SK-N-SH (cell line): ENCODE measurements around the gene SEC24D. TPM values are rescaled to one million over a fixed set of nuclear protein-coding genes. Genes with fewer than 3 reads are reported as not detected.
A peak's percentile ranks its signal among the peaks of the same experiment; 100 is the strongest.

Experiments used
- CTCF ChIA-PET: fragments of 300-600, 350-600 bp; formaldehyde crosslinking; extraction: SDS; loops from one replicate; lab custom pipeline; 2021; lab: Yijun Ruan, JAX
- POLR2A ChIA-PET: fragments of 350-600 bp; sonication (Branson Sonifier 250); formaldehyde crosslinking; extraction: SDS; loops from one replicate; lab custom pipeline; 2020; ENCODE audit warnings: antibody characterized with exemption, inconsistent platforms; lab: Yijun Ruan, JAX
- DNase-seq: peaks from one replicate; pipeline ENCODE4 v3.0.0; 2012
- H2AFZ ChIP-seq: fragments of 200-600 bp; sonication (generic); 2 replicates; pipeline ENCODE4 v1.8.1; 2016; ENCODE audit warnings: antibody characterized with exemption, mild to moderate bottlenecking, low read depth
- H3F3A ChIP-seq: fragments of 200-600 bp; sonication (generic); replicated peaks from 2 replicates; pipeline ENCODE3; 2016; ENCODE audit warnings: antibody characterized with exemption, mild to moderate bottlenecking; ENCODE audit not compliant: insufficient read depth
- H3K27ac ChIP-seq, 2 experiments: fragments of 200-500 bp in 1 of 2; fragments of 200-600 bp in 1 of 2; sonication (Bioruptor generic) in 1 of 2; sonication (generic), shearing (Covaris generic) in 1 of 2; 2 replicates each; pipeline versions ENCODE4 v1.5.1 to v1.6.1; 2014 to 2016; ENCODE audit warnings: low read depth in 2 of 2, inconsistent platforms in 1 of 2, low read length in 1 of 2, mild to moderate bottlenecking in 1 of 2, mixed read lengths in 1 of 2
- H3K27me3 ChIP-seq: fragments of 200-600 bp; sonication (generic), shearing (Covaris generic); 2 replicates; pipeline ENCODE4 v1.6.1; 2016; ENCODE audit warnings: mixed run types; ENCODE audit not compliant: insufficient read depth
- H3K36me3 ChIP-seq, 2 experiments: fragments of 200-500 bp in 1 of 2; fragments of 200-600 bp in 1 of 2; sonication (Bioruptor generic) in 1 of 2; sonication (generic) in 1 of 2; replicated peaks in 1 of 2; 2 replicates each; pipeline versions ENCODE3 to v1.5.1; 2014 to 2016; ENCODE audit warnings: low read length in 1 of 2, mild to moderate bottlenecking in 1 of 2; ENCODE audit not compliant: insufficient read depth in 2 of 2, control insufficient read depth in 1 of 2
- H3K4me1 ChIP-seq, 2 experiments: fragments of 200-500 bp in 1 of 2; fragments of 200-600 bp in 1 of 2; sonication (Bioruptor generic) in 1 of 2; sonication (generic), shearing (Covaris generic) in 1 of 2; 2 replicates each; pipeline versions ENCODE4 v1.5.1 to v1.6.1; 2014 to 2016; ENCODE audit warnings: low read depth in 1 of 2, low read length in 1 of 2, mixed run types in 1 of 2; ENCODE audit not compliant: insufficient read depth in 2 of 2, control insufficient read depth in 1 of 2
- H3K4me2 ChIP-seq: fragments of 200-600 bp; sonication (generic), shearing (Covaris generic); 2 replicates; pipeline ENCODE4 v1.6.1; 2017; ENCODE audit warnings: mixed run types
- H3K4me3 ChIP-seq, 2 experiments: fragments of 200-500 bp in 1 of 2; fragments of 200-600 bp in 1 of 2; sonication (Bioruptor generic) in 1 of 2; sonication (generic), shearing (Covaris generic) in 1 of 2; 2 replicates each; pipeline versions ENCODE4 v1.5.1 to v1.8.1; 2014 to 2016; ENCODE audit warnings: low read depth in 2 of 2, inconsistent platforms in 1 of 2, low read length in 1 of 2, mild to moderate bottlenecking in 1 of 2, mixed read lengths in 1 of 2, moderate library complexity in 1 of 2
- H3K79me2 ChIP-seq: fragments of 200-600 bp; sonication (generic); 2 replicates; pipeline ENCODE4 v1.8.1; 2017; ENCODE audit warnings: mild to moderate bottlenecking; ENCODE audit not compliant: insufficient read depth
- H3K9ac ChIP-seq: fragments of 200-600 bp; sonication (generic); 2 replicates; pipeline ENCODE4 v1.6.1; 2017; ENCODE audit warnings: mixed run types
- H3K9me2 ChIP-seq: fragments of 200-600 bp; sonication (generic); 2 replicates; pipeline ENCODE4 v1.6.1; 2017; ENCODE audit warnings: mixed run types
- H3K9me3 ChIP-seq: fragments of 200-600 bp; sonication (generic); 2 replicates; pipeline ENCODE4 v1.6.1; 2017; ENCODE audit warnings: mixed run types, mild to moderate bottlenecking, moderate library complexity
- H4K20me1 ChIP-seq: fragments of 200-600 bp; sonication (generic); 2 replicates; pipeline ENCODE4 v1.6.1; 2017; ENCODE audit warnings: mild to moderate bottlenecking, mixed run types; ENCODE audit not compliant: insufficient read depth
- ELF1 ChIP-seq: IDR thresholded peaks from 2 replicates; pipeline ENCODE4 v1.4.0; 2012
- EP300 ChIP-seq, 2 experiments: IDR thresholded peaks; 2 replicates each; pipeline versions ENCODE4 v1.4.0 to v1.6.1; 2012; ENCODE audit warnings: borderline replicate concordance in 1 of 2, low read depth in 1 of 2, low read length in 1 of 2
- EZH2phosphoT487 ChIP-seq: fragments of 200-600 bp; sonication (generic); IDR thresholded peaks from 2 replicates; pipeline ENCODE4 v1.6.1; 2017; ENCODE audit warnings: low read depth, mixed run types, mild to moderate bottlenecking, antibody characterized with exemption, moderate library complexity, borderline replicate concordance
- FOXM1 ChIP-seq: IDR thresholded peaks from 2 replicates; pipeline ENCODE4 v1.4.0; 2012; ENCODE audit warnings: low read depth, mild to moderate bottlenecking
- GATA2 ChIP-seq: sonication (generic); formaldehyde crosslinking; IDR thresholded peaks from 2 replicates; pipeline ENCODE4 v1.5.0; 2020; ENCODE audit warnings: mild to moderate bottlenecking, missing genetic modification reagents
- MAX ChIP-seq: IDR thresholded peaks from 2 replicates; pipeline ENCODE4 v1.4.0; 2012; ENCODE audit warnings: low read depth
- MXI1 ChIP-seq: IDR thresholded peaks from 2 replicates; pipeline ENCODE4 v1.6.1; 2012; ENCODE audit warnings: mild to moderate bottlenecking, low read depth, low read length, improper control_type of control experiment
- NFIC ChIP-seq: IDR thresholded peaks from 2 replicates; pipeline ENCODE4 v1.4.0; 2012; ENCODE audit warnings: borderline replicate concordance
- NRF1 ChIP-seq: IDR thresholded peaks from 2 replicates; pipeline ENCODE4 v1.6.1; 2012; ENCODE audit warnings: low read depth, mild to moderate bottlenecking, low read length
- PBX3 ChIP-seq: IDR thresholded peaks from 2 replicates; pipeline ENCODE4; 2012
- POLR2AphosphoS5 ChIP-seq: IDR thresholded peaks from 2 replicates; pipeline ENCODE4 v1.6.1; 2012; ENCODE audit warnings: low read depth, low read length
- RAD21 ChIP-seq: IDR thresholded peaks from 2 replicates; pipeline ENCODE4 v1.6.1; 2012; ENCODE audit warnings: mild to moderate bottlenecking, low read length
- RCOR1 ChIP-seq: fragments of 150-350 bp; IDR thresholded peaks from 2 replicates; pipeline ENCODE4 v1.6.1; 2017; ENCODE audit warnings: antibody characterized with exemption, low read length
- RFX5 ChIP-seq: IDR thresholded peaks from 2 replicates; pipeline ENCODE4 v1.6.1; 2012; ENCODE audit warnings: mild to moderate bottlenecking, improper control_type of control experiment, low read length
- SIN3A ChIP-seq: IDR thresholded peaks from 2 replicates; pipeline ENCODE4 v1.6.1; 2012; ENCODE audit warnings: low read depth, mild to moderate bottlenecking, low read length, moderate library complexity, borderline replicate concordance
- SMC3 ChIP-seq: IDR thresholded peaks from 2 replicates; pipeline ENCODE4 v1.6.1; 2012; ENCODE audit warnings: low read depth, low read length, improper control_type of control experiment
- TCF12 ChIP-seq: IDR thresholded peaks from 2 replicates; pipeline ENCODE4 v1.4.0; 2012
- TEAD4 ChIP-seq: IDR thresholded peaks from 2 replicates; pipeline ENCODE4 v1.4.0; 2012; ENCODE audit warnings: mild to moderate bottlenecking, borderline replicate concordance; ENCODE audit not compliant: insufficient read depth
- WGBS: methylation state at CpG from one replicate; pipeline ENCODE4 v1.1.6; 2017; ENCODE audit warnings: low lambda C conversion rate; 5-methylcytosine and 5-hydroxymethylcytosine counted together
- polyA plus RNA-seq, 3 experiments: library from polyadenylated mRNA; depleted of rRNA; stranded (reverse); fragments of >200 nt; gene quantifications; 2 replicates each; pipeline ENCODE4 v1.2.3, GENCODE V29; 2012
- TF ChIP-seq, protein P1 (sequence below): fragments of 200-600 bp; sonication (generic); IDR thresholded peaks from 2 replicates; pipeline ENCODE4 v1.6.1; 2017; ENCODE audit warnings: antibody characterized with exemption, mild to moderate bottlenecking, moderate library complexity

The SEC24D gene
- polyA plus RNA-seq, 1 of the 3 experiments (the other 2 are of a cell fraction): 32.2 TPM

DNA sequence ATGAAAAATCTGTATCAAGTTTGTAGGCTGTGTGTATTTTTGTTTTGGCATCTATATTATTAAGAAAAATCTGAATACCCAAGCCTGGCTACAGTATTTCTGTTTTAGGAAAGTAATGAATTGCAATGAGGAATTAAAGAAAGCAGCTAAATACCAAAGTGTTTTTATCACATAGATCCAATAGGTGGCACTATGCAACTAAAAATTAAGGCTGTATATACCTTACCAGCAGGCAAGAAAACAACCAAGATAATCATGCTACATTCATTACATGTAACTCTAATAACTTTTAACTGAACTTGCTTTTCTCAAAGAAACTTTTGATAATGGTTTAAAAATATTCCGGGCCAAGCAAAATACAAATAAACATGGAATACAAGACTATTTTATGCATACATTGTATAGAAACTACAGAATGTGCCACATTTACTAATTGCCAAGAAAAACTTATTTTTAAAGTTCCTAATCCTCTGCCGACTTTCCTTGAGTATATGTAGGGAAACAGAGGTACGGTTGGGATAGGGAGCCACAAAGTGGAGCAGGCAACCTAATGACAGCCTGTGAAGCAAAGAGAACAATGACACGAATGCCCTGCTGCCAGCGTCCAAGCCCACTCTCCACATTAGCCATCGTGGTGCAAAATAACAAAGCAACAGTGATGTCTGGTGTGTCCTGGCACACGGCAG is 63.7 kb downstream of the SEC24D start:
- no peak overlapping the region; a peak in 1 of 4 replicates for H3K4me3 ChIP-seq
- TF ChIP-seq RCOR1 (no peak), NRF1 (no peak), SMC3 (peak; percentile 59), MAX (no peak), RAD21 (peak; percentile 88), ELF1 (no peak), SIN3A (no peak), POLR2AphosphoS5 (no peak)
- TF ChIP-seq, protein P1, sequence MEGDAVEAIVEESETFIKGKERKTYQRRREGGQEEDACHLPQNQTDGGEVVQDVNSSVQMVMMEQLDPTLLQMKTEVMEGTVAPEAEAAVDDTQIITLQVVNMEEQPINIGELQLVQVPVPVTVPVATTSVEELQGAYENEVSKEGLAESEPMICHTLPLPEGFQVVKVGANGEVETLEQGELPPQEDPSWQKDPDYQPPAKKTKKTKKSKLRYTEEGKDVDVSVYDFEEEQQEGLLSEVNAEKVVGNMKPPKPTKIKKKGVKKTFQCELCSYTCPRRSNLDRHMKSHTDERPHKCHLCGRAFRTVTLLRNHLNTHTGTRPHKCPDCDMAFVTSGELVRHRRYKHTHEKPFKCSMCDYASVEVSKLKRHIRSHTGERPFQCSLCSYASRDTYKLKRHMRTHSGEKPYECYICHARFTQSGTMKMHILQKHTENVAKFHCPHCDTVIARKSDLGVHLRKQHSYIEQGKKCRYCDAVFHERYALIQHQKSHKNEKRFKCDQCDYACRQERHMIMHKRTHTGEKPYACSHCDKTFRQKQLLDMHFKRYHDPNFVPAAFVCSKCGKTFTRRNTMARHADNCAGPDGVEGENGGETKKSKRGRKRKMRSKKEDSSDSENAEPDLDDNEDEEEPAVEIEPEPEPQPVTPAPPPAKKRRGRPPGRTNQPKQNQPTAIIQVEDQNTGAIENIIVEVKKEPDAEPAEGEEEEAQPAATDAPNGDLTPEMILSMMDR: peak; percentile 77
- peaks cover 50% of the 10 kb centered on the region for H3K79me2 ChIP-seq
- H3K9ac ChIP-seq: no peak overlapping the region
- H3K27ac ChIP-seq: peak overlapping the region; percentile 69 to 99
- 0 out of 2 replicates have a peak, but pooled peaks cover 4% of the 10 kb centered on the region for H4K20me1 ChIP-seq
- ChIA-PET POLR2A (interaction anchor here (2.1 to 2.2 kb wide), 2 partner anchors 63 to 116 kb away, joined by 5 to 20 read pairs; partner anchors contain the start of genes SEC24D and SYNPO2), CTCF (interaction anchor here (0.5 to 7.9 kb wide), 45 partner anchors 9 to 523 kb away, joined by 3 to 133 read pairs (median 4); partner anchors contain the start of gene SYNPO2)
- H3K27me3 ChIP-seq: no peaks in the 10 kb centered on the region
- no peaks in the 10 kb centered on the region for H3K9me3 ChIP-seq
- H2AFZ ChIP-seq: no peak overlapping the region
- DNase-seq: no peak
- H3K4me1 ChIP-seq: peaks cover 54 to 63% of the 10 kb centered on the region in 2 experiments
- 44% methylated on average over 7 of the region's 7 CpGs for WGBS
- no peaks in the 10 kb centered on the region for H3K9me2 ChIP-seq
- H3F3A ChIP-seq: peaks cover 48% of the 10 kb centered on the region
- H3K4me2 ChIP-seq: peak overlapping the region; percentile 48
- peaks cover 20 to 34% of the 10 kb centered on the region in 2 experiments for H3K36me3 ChIP-seq

- Histone ChIP-seq H4K20me1 (0 out of 2 replicates have a peak, but pooled peaks cover 4% of the 10 kb centered on the region), H3K4me3 (no peak overlapping the region), H3K27me3 (no peaks in the 10 kb centered on the region), H3K79me2 (peaks cover 48% of the 10 kb centered on the region), H3K36me3 (peaks cover 34 to 48% of the 10 kb centered on the region in 2 experiments), H2AFZ (no peak overlapping the region), H3K9me3 (no peaks in the 10 kb centered on the region), H3K9ac (peak overlapping the region; percentile 9; the same call in 1 of the 2 replicates), H3K27ac (peak overlapping the region; percentile 52 to 99; a peak in 3 of 4 replicates), H3K4me2 (no peak overlapping the region), H3F3A (peaks cover 55% of the 10 kb centered on the region), H3K9me2 (no peaks in the 10 kb centered on the region), H3K4me1 (peaks cover 59 to 65% of the 10 kb centered on the region in 2 experiments)
- peak; percentile 29 for DNase-seq
- POLR2A ChIA-PET: interaction anchor here (2.2 kb wide), 1 partner anchor 118 kb away, joined by 20 read pairs; the partner anchor contains the start of gene SYNPO2
- WGBS: 19% methylated on average over 2 of the region's 2 CpGs
- CTCF ChIA-PET: interaction anchor here (0.7 to 7.9 kb wide), 17 partner anchors 9 to 200 kb away, joined by 3 to 133 read pairs (median 8); partner anchors contain the start of genes METTL14 and SYNPO2
- peak; percentile 52 to 73; a peak in 2 of 4 replicates for TF ChIP-seq EP300 (IDR thresholded peaks at IDR 0.05; ENCODE audit: borderline replicate concordance in 1 of 2, low read depth in 1 of 2, low read length in 1 of 2)
- TF ChIP-seq RCOR1: peak; percentile 47; the same call in 1 of the 2 replicates
- peak; percentile 58 for TF ChIP-seq GATA2 (CRISPR knock-in tag)
- 0 out of 2 replicates have a peak, but pooled peaks have one; percentile 14 for TF ChIP-seq RAD21
- TF ChIP-seq EZH2phosphoT487: no peak
- no peak for TF ChIP-seq RFX5
- TF ChIP-seq FOXM1: peak; percentile 62; the same call in 1 of the 2 replicates
- peak; percentile 89 for TF ChIP-seq TCF12
- peak; percentile 68 for TF ChIP-seq PBX3
- peak; percentile 60 for TF ChIP-seq POLR2AphosphoS5
- TF ChIP-seq NFIC: no peak; the same call in 1 of the 2 replicates
- TF ChIP-seq MXI1: peak; percentile 82; the same call in 1 of the 2 replicates
- TF ChIP-seq TEAD4: peak; percentile 53; the same call in 1 of the 2 replicates
Observed at GRCh38 chr4:118770741-118771187, 65.2 kb downstream of the SEC24D start.
